Stimulated activated CD8-positive, alpha-beta memory T cell treated with anti-CD3 and anti-CD28 coated beads, Interleukin-4, amount 100 ng/mL, for 4 hours (primary cell): Measurements from ENCODE around the gene NR5A1.

Source experiments
- DNase-seq, 2 donors: peaks; one replicate each; pipeline ENCODE4 v3.0.0-alpha.2; 2020; ENCODE audit warnings: low read depth in 2 of 2, low spot score in 1 of 2

The NR5A1 gene

GRCh38 chr9:124467410-124468060 lies 39.7 kb downstream of the NR5A1 start:
- no peak for DNase-seq

GRCh38 chr9:124465736-124466135 lies 41.5 kb downstream of the NR5A1 start:
- no peak for DNase-seq

- DNase-seq = no peak
Measured at GRCh38 chr9:124462739-124463138, 44.5 kb downstream of the NR5A1 start.

DNA sequence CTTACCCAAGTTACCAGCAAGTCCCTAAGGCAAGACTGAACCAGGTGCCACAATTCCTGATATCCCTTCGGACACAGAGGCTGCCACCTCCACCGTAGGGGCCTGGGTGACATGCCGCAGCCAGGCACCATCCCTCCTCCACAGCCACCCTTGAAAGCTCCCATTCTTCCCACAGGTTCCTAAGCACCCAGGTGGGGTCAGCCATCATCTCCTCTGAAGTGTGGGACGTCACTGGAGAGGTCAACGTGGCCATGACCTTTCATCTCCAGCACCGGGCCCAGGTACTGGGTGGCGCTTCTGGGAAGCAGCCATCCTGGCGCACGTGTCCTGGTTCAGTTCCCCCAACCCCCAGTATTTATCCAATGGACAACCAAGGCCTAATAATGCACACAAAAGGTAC lies 48.8 kb downstream of the NR5A1 start:
- no peak for DNase-seq

DNA sequence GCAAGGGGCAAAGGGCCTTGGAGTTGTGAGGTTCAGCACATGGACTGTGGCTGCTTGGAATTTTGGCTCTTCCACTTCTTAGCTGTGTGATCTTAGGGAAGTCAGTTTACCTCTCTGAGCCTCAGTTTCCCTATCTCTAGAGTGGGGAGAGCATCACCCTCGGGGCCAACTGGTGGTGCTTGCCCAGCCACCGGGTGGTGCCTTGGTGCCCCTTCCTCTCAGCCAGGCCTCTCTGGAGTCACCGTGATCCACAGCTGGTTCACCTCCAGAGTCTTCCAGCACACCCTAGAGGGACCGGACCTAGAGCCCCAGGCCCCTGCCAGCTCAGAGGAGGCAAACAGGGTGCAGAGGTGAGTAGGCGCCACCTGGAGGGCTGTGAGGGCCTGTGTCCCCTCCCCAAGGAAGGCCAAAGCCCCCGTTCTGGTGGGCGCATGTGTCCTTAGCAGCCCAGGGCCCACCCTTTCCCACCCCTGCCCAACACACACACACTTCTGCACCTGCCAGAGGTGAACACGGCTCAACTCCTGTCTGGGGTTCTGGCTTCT lies 49.2 kb downstream of the NR5A1 start:
- no peak for DNase-seq

GRCh38 chr9:124457079-124457886 lies 49.9 kb downstream of the NR5A1 start:
- DNase-seq = no peak

- no peak for DNase-seq
Measured at GRCh38 chr9:124456341-124457078, 50.7 kb downstream of the NR5A1 start.

GRCh38 chr9:124455820-124456219 lies 51.4 kb downstream of the NR5A1 start:
- no peak for DNase-seq

- no peak for DNase-seq
Measured at GRCh38 chr9:124454791-124455443, 52.3 kb downstream of the NR5A1 start.

- DNase-seq = no peak
Measured at GRCh38 chr9:124454296-124454695, 52.9 kb downstream of the NR5A1 start.

GRCh38 chr9:124453586-124454191 lies 53.5 kb downstream of the NR5A1 start:
- DNase-seq = no peak

DNA sequence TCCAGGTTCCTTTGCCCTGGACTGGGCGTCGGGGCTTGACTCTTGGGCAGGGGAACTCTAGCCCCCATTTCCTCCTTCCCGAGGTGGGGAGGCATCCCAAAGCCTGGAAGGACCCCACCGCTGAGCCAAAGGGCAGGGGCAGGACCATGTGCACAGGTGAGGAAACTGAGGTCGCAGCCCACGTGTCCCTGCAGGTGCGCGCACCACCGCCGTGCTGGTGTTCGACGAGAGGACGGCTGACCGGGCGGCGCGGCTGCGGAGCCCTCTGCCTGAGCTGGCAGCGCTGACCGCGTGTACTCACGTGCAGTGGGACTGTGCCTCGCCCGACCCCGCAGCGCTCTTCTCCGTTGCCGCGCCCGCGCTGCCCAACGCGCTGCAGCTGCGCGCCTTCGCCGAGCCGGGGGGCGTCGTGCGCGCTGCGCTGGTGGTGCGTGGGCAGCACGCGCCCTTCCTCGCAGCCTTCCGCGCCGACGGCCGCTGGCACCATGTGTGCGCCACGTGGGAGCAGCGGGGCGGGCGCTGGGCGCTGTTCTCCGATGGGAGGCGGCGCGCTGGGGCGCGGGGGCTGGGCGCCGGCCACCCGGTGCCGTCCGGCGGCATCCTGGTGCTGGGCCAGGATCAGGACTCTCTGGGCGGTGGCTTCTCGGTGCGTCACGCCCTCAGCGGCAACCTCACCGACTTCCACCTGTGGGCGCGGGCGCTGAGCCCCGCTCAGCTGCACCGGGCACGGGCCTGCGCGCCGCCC lies 54.2 kb downstream of the NR5A1 start:
- DNase-seq = no peak

GRCh38 chr9:124452326-124452725 lies 54.9 kb downstream of the NR5A1 start:
- no peak for DNase-seq

DNA sequence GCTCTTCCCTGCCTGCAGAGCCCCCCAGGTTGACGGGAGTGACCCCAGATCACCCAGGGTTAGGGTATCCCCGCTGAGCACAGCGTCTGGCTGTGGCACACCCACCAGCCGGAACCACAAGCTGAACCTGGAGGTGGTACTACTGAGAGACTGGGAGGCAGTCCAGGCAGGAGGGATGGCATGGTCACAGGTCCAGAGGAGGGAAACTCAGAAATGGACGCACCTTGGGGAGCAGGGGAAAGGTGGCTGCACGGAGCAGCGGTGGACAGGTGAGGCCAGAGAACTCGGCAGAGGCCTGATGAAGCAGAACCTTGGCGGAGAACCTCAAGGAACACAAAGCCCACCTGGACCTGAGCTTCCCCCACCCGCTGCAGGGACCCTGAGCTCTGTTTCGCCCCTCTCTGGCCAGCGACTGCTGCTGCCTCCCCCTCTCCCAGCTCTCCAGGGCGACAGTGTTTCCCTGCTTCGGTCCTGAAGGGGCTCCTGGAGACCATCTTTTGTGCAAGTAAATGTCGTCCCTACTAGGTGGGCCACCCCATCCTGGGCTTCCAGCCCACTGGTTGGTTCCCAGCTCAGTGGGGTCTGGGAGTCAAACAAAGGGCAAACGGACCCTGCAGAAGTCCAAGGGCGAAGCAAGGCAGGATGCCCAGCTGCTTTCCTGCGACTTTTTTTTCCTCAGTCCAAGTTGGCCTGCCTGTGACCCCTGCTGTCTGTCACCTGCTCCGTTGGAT lies 56.1 kb downstream of the NR5A1 start:
- no peak for DNase-seq

DNA sequence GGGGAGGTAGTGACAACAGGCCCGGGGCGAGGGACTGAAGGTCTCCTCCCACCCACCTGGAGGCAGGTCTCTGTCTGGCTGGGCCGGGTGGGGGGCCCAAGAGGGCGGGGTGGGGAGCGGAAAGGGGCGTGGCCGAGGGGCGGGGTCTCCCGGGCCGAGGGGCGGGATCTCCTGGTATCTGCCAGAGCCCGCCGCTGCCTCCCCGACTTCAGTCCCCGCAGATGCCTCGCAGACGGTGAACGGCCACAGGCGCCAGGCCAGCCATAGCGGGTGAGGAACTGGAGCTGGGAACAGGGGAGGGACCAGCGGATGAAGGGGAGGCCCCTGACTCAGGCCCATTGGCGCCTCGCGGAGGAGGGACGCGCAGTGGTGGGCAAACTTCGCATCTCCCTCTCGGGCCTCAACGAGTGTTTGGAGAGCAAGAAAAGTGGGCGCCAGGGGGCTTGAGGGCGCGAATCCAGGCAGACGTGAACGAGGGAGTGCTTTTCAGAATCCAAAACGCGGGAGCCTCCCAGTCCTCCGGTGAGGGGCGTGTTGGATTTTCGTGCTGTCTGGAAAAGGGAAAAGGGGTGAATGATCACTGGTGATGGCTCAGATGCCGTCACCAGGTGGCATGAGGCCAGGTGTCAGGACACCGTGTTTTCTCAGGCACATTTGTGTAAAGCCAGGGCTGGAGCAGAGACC lies 56.8 kb downstream of the NR5A1 start, which contains the start of gene ADGRD2:
ADGRD2 (plus strand) TSS at position 211 of the 684 bp plus-strand sequence. CDS start 1,216 bp downstream, outside the sequence.
- no peak for DNase-seq

DNA sequence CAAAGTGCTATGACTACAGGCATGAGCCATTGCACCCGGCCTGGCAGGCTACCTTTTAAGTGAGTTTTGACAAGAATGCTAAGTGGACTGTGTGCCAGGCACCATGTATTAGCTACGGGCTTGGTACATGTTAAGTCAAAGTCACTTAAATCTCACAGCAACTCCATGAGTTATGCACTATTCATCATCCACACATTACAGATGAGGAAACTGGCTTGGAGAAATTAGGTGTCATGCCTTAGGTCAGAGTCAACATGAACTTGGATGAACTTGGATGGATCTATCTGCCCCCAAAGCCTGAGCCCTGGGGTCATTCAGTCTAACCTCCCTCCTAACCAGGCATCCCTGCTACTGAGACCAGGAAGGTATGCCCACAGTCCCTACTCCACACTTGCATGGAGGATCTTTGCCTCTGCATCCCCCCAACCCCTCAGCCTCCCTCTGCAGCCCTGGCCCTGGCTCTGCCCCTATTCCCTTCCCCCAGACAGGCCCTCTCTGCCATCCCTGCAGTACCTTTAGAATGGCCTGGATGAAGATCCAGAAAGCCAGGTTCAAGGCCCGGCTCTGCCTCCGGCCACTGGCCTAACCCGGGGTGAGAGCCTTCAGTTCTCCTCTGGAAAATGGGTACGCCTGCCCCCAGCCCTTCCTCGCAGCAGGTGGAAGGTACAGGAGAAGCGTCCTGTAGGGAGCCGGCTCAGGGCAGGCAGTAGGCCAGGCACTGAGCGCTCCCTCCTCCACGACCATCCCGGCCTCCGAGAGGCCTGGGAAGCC lies 57.6 kb downstream of the NR5A1 start:
- DNase-seq = no peak

GRCh38 chr9:124448019-124448418 lies 59.2 kb downstream of the NR5A1 start:
- no peak for DNase-seq

GRCh38 chr9:124447297-124447661 lies 59.9 kb downstream of the NR5A1 start:
- no peak for DNase-seq
